Lower lobe of right lung (tissue), 2 donors: ENCODE measurements around the gene NEAT1. TPM values are rescaled to one million over a fixed set of nuclear protein-coding genes. Genes with fewer than 3 reads are reported as not detected.
A peak's percentile ranks its signal among the peaks of the same experiment; 100 is the strongest.

Experiments
- ATAC-seq, 2 donors: fragments of 200-7000 bp; cut with Tn5 transposase; one replicate each; pipeline ENCODE4 v1.9.1; 2020 to 2022; ENCODE audit warnings: mild to moderate bottlenecking in 2 of 2, moderate library complexity in 2 of 2
- DNase-seq: peaks from one replicate; pipeline ENCODE4 v3.0.0-alpha.2; 2020
- H3K27ac ChIP-seq: fragments of 200-600 bp; one replicate; pipeline ENCODE4 v1.8.0; 2022
- H3K27me3 ChIP-seq: fragments of 200-600 bp; one replicate; pipeline ENCODE4 v1.8.0; 2022; ENCODE audit warnings: low read depth
- H3K36me3 ChIP-seq: fragments of 200-600 bp; one replicate; pipeline ENCODE4 v1.8.0; 2022; ENCODE audit warnings: mild to moderate bottlenecking
- H3K4me1 ChIP-seq: fragments of 200-600 bp; one replicate; pipeline ENCODE4 v1.8.0; 2022
- H3K4me3 ChIP-seq: fragments of 200-600 bp; one replicate; pipeline ENCODE4 v1.8.0; 2022; ENCODE audit warnings: mild to moderate bottlenecking
- H3K9me3 ChIP-seq: fragments of 200-600 bp; one replicate; pipeline ENCODE4 v1.8.0; 2022
- intact Hi-C: fragments of 100-400 bp; cut with DNase I; formaldehyde crosslinking; loops from one replicate; pipeline ENCODE4 v1.11.0; 2022
- total RNA-seq: library from RNA; stranded (reverse); fragmentation: NEBNext Ultra II Directional; extraction: Animal tissue kit (Norgen Biotek cat#: 25700); gene quantifications from one replicate; pipeline ENCODE4 v1.2.1, GENCODE V29; 2021
- TF ChIP-seq, protein P1 (sequence below): fragments of 200-600 bp; IDR thresholded peaks from one replicate; pipeline ENCODE4 v1.8.0; 2022; ENCODE audit warnings: antibody characterized with exemption, mild to moderate bottlenecking
- donor health status: DM: no; HTN: yes; CAD: no; lungs with severe emphysema.

Gene NEAT1
- total RNA-seq, 1 donor from 2014 or later: 980 TPM

DNA sequence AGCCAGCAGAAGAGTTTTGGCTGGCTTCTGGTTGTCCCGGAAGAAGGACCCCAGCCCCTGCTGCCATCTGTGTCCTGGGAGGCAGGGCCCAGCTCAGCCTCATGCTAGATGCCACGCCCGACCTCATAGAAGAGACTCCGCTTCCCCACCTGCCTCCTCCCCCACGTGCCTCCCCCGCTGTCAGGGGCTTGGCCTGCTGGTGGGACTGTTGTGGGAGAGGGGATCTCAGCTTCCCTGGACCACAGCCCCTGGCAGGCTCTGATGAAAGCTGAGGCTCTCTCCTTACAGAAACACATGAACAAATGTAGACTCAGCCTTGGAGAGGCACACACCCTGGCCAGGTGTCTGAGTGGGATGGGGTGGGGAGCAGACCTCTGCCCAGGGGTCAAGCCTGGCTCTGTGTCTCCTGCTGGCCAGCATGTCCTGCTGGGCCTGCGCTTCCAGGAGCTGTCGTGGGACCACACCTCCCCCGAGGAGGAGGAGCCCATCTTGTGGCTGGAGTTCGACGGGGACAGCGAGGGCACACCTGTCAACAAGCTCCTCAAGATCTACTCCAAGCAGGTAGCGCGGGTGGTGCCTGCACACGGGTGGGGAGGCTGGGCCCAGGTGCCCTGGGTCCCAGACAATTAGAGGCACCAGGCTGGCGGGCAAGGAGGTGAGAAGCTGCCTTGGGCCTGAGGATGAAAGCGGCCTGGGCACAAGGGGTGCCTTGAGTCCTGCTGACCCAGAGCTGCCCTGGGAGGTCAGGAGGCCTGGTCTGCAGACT lies 22.1 kb upstream of the NEAT1 start:
- H3K4me1 ChIP-seq: peaks cover 11% of the 10 kb centered on the region
- TF ChIP-seq, protein P1, sequence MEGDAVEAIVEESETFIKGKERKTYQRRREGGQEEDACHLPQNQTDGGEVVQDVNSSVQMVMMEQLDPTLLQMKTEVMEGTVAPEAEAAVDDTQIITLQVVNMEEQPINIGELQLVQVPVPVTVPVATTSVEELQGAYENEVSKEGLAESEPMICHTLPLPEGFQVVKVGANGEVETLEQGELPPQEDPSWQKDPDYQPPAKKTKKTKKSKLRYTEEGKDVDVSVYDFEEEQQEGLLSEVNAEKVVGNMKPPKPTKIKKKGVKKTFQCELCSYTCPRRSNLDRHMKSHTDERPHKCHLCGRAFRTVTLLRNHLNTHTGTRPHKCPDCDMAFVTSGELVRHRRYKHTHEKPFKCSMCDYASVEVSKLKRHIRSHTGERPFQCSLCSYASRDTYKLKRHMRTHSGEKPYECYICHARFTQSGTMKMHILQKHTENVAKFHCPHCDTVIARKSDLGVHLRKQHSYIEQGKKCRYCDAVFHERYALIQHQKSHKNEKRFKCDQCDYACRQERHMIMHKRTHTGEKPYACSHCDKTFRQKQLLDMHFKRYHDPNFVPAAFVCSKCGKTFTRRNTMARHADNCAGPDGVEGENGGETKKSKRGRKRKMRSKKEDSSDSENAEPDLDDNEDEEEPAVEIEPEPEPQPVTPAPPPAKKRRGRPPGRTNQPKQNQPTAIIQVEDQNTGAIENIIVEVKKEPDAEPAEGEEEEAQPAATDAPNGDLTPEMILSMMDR: no peak
- no peaks in the 10 kb centered on the region for H3K9me3 ChIP-seq
- DNase-seq (no peak), ATAC-seq (no peak)
- no peak overlapping the region for H3K27ac ChIP-seq
- H3K36me3 ChIP-seq: peaks cover 88% of the 10 kb centered on the region
- H3K27me3 ChIP-seq: no peaks in the 10 kb centered on the region
- intact Hi-C loops: no loop called here
- no peak overlapping the region for H3K4me3 ChIP-seq

DNA sequence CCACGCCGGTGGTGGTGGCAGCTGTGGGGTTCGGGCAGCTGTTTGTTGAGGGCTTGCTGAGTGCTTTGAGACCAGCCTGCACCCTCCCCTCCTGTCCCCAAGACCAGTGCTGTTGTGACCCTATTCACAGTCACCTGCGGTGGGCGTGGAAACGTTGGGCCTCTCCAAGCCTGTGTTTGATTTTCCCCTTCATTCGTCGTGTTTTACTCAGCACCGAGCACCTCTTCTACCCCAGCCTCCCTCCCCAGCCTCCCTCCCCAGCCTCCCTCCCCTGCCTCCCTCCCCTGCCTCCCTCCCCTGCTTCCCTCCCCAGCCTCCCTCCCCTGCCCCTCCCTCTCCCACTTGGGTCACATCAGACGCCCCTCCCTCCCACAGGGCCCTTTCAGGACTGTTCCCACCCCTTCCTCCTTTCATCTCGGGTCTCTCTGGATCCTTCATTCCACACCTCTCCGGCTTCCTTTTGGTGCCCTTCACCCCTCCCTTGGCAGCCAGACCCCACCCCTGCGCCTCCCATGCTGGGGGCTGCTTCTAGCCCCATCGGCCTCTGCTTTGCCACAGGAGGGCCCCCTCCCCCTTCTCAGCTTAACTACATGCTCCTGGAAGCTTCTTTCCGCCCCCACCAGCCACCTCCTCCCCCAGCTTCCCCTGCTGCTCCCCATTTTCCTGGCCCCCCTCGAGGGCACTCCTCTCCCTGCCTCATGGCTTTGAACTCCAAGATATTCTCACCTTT lies 21.4 kb upstream of the NEAT1 start:
- intact Hi-C loops: no loop called here
- no peak for DNase-seq
- H3K4me3 ChIP-seq: no peak overlapping the region

DNA sequence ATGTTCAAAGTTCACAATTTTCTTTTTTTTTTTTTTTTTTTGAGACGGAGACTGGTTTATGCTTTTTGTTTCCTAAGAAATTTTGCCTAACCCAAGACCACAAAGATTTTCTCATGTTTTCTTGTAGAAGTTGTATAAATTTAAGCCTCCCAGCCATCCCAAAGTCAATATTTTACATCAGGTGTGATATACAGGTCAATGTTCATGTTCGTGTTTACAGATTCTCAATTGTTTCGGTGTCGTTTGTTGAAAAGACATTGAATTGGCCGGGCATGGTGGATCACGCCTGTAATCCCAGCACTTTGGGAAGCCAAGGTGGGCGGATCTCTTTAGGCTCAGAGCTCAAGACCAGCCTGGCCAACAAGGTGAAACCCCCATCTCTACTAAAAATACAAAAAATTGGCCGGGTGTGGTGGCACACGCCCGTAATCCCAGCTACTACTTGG lies 20.8 kb upstream of the NEAT1 start:
- DNase-seq (no peak), ATAC-seq (no peak)
- Histone ChIP-seq H3K4me3 (no peak overlapping the region), H3K27ac (no peak overlapping the region), H3K4me1 (peaks cover 11% of the 10 kb centered on the region), H3K9me3 (no peaks in the 10 kb centered on the region), H3K27me3 (no peaks in the 10 kb centered on the region), H3K36me3 (peaks cover 90% of the 10 kb centered on the region)
- intact Hi-C loops: no loop called here
- TF ChIP-seq, protein P1: no peak

More for the DNA sequence above, 21.4 kb upstream of the NEAT1 start:
- Histone ChIP-seq H3K9me3 (no peaks in the 10 kb centered on the region), H3K4me1 (peaks cover 11% of the 10 kb centered on the region), H3K36me3 (peaks cover 90% of the 10 kb centered on the region), H3K27me3 (no peaks in the 10 kb centered on the region), H3K27ac (no peak overlapping the region)
- ATAC-seq: no peak
- TF ChIP-seq, protein P1: no peak

DNA sequence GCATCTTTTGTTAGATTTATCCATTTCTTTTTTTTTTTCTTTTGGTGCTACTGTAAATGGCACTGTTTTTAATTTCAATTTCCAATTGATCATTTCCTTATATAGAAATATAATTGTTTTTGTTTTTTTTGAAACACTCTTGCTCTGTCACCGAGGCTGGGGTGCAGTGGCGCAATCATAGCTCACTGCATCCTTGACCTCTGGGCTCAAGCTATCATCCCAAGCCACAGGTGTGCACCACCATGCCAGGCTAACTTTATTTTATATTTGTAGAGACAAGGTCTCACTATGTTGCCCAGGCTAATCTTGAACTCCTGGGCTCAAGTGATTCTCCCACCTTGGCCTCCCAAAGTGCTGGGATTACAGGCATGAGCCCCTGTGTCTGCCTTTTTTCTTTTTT lies 19.8 kb upstream of the NEAT1 start:
- no peaks in the 10 kb centered on the region for H3K27me3 ChIP-seq
- H3K36me3 ChIP-seq: peaks cover 90% of the 10 kb centered on the region
- no peaks in the 10 kb centered on the region for H3K9me3 ChIP-seq
- H3K4me3 ChIP-seq: no peak overlapping the region
- DNase-seq (no peak), ATAC-seq (no peak)
- TF ChIP-seq, protein P1: no peak
- no peak overlapping the region for H3K27ac ChIP-seq
- intact Hi-C loops: no loop called here
- peaks cover 11% of the 10 kb centered on the region for H3K4me1 ChIP-seq

DNA sequence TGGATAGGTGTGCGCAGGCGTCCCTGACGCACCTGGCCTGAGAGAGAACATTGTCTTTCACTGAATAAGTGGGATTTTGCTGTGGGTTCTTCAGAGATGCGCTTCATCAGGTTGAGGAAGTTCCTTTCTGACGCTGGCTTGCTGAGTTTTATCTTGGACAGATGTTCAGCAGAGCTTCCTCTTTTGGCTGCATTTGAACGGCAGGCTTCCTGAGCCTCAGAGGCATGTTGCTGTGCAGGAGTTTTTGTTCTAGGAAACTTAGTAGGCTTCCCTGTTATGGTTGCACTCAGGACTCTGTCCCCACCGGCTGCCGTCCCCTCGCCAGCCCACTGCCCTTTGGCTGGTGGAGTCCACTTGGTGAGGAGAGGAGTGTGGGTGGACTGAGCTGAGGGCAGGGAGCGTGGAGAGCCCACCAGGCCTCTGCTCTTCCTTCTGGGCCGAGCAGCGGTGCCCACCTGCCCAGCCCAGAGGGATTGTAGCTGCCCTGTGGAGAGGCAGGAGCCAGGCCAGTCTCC lies 18.9 kb upstream of the NEAT1 start:
- TF ChIP-seq, protein P1: no peak
- peaks cover 90% of the 10 kb centered on the region for H3K36me3 ChIP-seq
- H3K9me3 ChIP-seq: no peaks in the 10 kb centered on the region
- no peak overlapping the region for H3K4me3 ChIP-seq
- DNase-seq: no peak
- ATAC-seq: peak; percentile 5 to 37
- intact Hi-C loops: no loop called here
- H3K27me3 ChIP-seq: no peaks in the 10 kb centered on the region
- peak overlapping the region; percentile 60 for H3K27ac ChIP-seq
- H3K4me1 ChIP-seq: peaks cover 11% of the 10 kb centered on the region
